PC-9 (cell line): ENCODE results near the gene OSBPL8.

Source experiments
- EZH2 ChIP-seq: fragments of 200-600 bp; sonication (generic); IDR thresholded peaks from 2 replicates; pipeline ENCODE4 v1.8.0; 2017; ENCODE audit warnings: antibody characterized with exemption, low read depth
- TF ChIP-seq, protein P1 (sequence below): fragments of 200-600 bp; sonication (generic); conservative IDR thresholded peaks from 2 replicates; pipeline ENCODE4 v1.6.1; 2017; ENCODE audit warnings: mixed run types, antibody characterized with exemption, mild to moderate bottlenecking, moderate library complexity

DNA sequence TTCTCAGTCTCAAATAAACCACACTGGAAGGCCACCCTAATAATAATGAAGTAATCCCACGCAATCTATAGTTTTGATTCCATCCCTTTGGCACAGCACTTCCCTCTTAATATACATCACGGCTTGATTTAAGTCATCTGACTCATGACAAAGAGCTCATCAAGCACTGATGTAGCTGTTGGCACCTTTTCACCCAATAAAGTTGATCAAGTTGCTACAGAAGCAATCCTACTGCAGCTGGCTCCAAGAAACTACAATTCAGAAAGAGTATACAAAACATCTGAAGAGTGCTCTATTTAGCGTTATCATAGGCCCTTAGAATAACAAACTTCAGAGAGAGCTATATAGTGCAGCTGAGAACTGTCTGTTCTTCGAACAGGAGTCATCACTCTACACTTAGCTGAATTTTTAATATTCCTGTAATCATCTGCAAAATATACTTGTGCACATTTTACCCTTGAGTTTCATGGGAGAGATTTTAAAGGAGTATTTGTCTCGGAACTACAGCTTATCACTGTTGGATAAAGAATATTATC is 94.9 kb downstream of the OSBPL8 start:
- TF ChIP-seq, protein P1, sequence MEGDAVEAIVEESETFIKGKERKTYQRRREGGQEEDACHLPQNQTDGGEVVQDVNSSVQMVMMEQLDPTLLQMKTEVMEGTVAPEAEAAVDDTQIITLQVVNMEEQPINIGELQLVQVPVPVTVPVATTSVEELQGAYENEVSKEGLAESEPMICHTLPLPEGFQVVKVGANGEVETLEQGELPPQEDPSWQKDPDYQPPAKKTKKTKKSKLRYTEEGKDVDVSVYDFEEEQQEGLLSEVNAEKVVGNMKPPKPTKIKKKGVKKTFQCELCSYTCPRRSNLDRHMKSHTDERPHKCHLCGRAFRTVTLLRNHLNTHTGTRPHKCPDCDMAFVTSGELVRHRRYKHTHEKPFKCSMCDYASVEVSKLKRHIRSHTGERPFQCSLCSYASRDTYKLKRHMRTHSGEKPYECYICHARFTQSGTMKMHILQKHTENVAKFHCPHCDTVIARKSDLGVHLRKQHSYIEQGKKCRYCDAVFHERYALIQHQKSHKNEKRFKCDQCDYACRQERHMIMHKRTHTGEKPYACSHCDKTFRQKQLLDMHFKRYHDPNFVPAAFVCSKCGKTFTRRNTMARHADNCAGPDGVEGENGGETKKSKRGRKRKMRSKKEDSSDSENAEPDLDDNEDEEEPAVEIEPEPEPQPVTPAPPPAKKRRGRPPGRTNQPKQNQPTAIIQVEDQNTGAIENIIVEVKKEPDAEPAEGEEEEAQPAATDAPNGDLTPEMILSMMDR: no peak
- TF ChIP-seq EZH2: no peak
